Breast epithelium (tissue), 4 donors: Measurements from ENCODE around the gene DGUOK. TPM values are rescaled to one million over a fixed set of nuclear protein-coding genes. Genes with fewer than 3 reads are reported as not detected.
"Not testable (repeated sequence)": the region's sequence is repeated elsewhere in the genome, so short reads cannot be mapped to it uniquely, and the experiment has no call there.

Experiments
- DNase-seq, 2 donors: peaks; one replicate each; pipeline ENCODE4 v3.0.0-alpha.2; 2019; ENCODE audit warnings: low spot score in 2 of 2
- H3K27ac ChIP-seq, 2 donors: fragments of 200-600 bp; sonication (generic) in 1 of 2; one replicate each; pipeline ENCODE4 v1.5.1; 2016 to 2019; ENCODE audit warnings: mild to moderate bottlenecking in 1 of 2
- H3K27me3 ChIP-seq, 2 donors: fragments of 200-600 bp; sonication (generic) in 1 of 2; one replicate each; pipeline versions ENCODE4 v1.5.1 to v1.6.0; 2017 to 2019; ENCODE audit warnings: control low read depth in 1 of 2, mild to moderate bottlenecking in 1 of 2
- H3K36me3 ChIP-seq: fragments of 200-600 bp; one replicate; pipeline ENCODE4 v1.5.1; 2019
- H3K4me1 ChIP-seq, 2 donors: fragments of 200-600 bp; sonication (generic); one replicate each; pipeline ENCODE4 v1.5.1; 2016 to 2019; ENCODE audit warnings: control low read depth in 1 of 2
- H3K4me3 ChIP-seq, 3 donors: fragments of 200-600 bp; sonication (generic); 1 replicate in 2 of 3; 2 replicates in 1 of 3; pipeline ENCODE4 v1.5.1; 2016 to 2019; ENCODE audit warnings: mild to moderate bottlenecking in 3 of 3, moderate library complexity in 2 of 3
- H3K9me3 ChIP-seq, 2 donors: fragments of 200-600 bp; sonication (generic) in 1 of 2; one replicate each; pipeline ENCODE4 v1.5.1; 2016 to 2019; ENCODE audit warnings: control low read depth in 1 of 2
- POLR2A ChIP-seq: fragments of 450-650 bp; IDR thresholded peaks from one replicate; pipeline ENCODE4 v1.6.1; 2016; ENCODE audit warnings: antibody characterized with exemption, mild to moderate bottlenecking, moderate library complexity
- POLR2AphosphoS5 ChIP-seq, 3 donors: sonication (generic); formaldehyde crosslinking; IDR thresholded peaks; one replicate each; pipeline ENCODE4 v1.6.1; 2017; ENCODE audit warnings: antibody characterized with exemption in 3 of 3
- intact Hi-C: fragments of 100-400 bp; cut with DNase I; formaldehyde crosslinking; loops from one replicate; pipeline ENCODE4 v1.15.1; 2023; ENCODE audit warnings: low total_unique reads
- total RNA-seq, 3 donors: library from RNA; depleted of rRNA; stranded (reverse); fragments of >200 nt; gene quantifications; one replicate each; pipeline ENCODE4 v1.1.0, GENCODE V29; 2016
- TF ChIP-seq, protein P1 (sequence below), 3 donors: fragments of 450-650 bp; IDR thresholded peaks; one replicate each; pipeline ENCODE4 v1.5.1; 2016 to 2017; ENCODE audit warnings: antibody characterized with exemption in 3 of 3, mild to moderate bottlenecking in 3 of 3, moderate library complexity in 3 of 3

The DGUOK gene
- total RNA-seq, 3 donors from 2014 or later, result 35.4 to 45.7 (median 42.3) TPM

DNA sequence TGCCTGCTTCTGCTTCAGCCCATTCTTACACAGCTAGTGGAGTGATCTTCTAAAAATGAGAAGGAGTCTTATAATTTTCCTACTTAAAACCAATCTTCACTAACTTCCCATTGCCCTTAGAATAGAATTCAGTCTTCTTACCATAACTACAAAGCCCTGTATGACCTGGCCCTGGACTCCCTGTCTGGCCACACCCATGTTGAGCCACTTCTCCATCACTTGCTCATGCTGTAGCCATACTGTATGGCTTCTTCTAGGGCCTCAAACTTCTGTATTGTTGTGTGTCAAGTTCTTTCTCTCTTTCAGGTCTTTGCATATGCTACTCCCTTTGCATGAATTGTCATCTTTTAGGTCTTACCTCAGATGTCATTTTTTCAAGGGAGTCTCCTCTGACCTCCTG lies 11.2 kb downstream of the DGUOK start:
- Histone ChIP-seq H3K4me3 (no peak overlapping the region), H3K4me1 (no peaks in the 10 kb centered on the region), H3K27ac (no peak overlapping the region), H3K36me3 (no peaks in the 10 kb centered on the region), H3K27me3 (no peaks in the 10 kb centered on the region), H3K9me3 (no peaks in the 10 kb centered on the region)
- no peak for DNase-seq
- no peak for TF ChIP-seq POLR2A
- TF ChIP-seq, protein P1, sequence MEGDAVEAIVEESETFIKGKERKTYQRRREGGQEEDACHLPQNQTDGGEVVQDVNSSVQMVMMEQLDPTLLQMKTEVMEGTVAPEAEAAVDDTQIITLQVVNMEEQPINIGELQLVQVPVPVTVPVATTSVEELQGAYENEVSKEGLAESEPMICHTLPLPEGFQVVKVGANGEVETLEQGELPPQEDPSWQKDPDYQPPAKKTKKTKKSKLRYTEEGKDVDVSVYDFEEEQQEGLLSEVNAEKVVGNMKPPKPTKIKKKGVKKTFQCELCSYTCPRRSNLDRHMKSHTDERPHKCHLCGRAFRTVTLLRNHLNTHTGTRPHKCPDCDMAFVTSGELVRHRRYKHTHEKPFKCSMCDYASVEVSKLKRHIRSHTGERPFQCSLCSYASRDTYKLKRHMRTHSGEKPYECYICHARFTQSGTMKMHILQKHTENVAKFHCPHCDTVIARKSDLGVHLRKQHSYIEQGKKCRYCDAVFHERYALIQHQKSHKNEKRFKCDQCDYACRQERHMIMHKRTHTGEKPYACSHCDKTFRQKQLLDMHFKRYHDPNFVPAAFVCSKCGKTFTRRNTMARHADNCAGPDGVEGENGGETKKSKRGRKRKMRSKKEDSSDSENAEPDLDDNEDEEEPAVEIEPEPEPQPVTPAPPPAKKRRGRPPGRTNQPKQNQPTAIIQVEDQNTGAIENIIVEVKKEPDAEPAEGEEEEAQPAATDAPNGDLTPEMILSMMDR (IDR thresholded peaks at IDR 0.05), result no peak
- no peak for TF ChIP-seq POLR2AphosphoS5 (IDR thresholded peaks at IDR 0.05)
- intact Hi-C loops, result no loop called here

GRCh38 chr2:73938718-73939352 lies 12.2 kb downstream of the DGUOK start:
- intact Hi-C loops, result no loop called here
- H3K9me3 ChIP-seq, result no peaks in the 10 kb centered on the region
- H3K36me3 ChIP-seq, result no peaks in the 10 kb centered on the region
- H3K4me3 ChIP-seq, result no peak overlapping the region
- H3K4me1 ChIP-seq, result no peaks in the 10 kb centered on the region
- TF ChIP-seq, protein P1 (IDR thresholded peaks at IDR 0.05), result no peak
- TF ChIP-seq POLR2A (no peak), POLR2AphosphoS5 (IDR thresholded peaks at IDR 0.05) (no peak)
- no peaks in the 10 kb centered on the region for H3K27me3 ChIP-seq
- peak overlapping the region in 1 of 2 donors; percentile 10 for H3K27ac ChIP-seq
- DNase-seq, result no peak

DNA sequence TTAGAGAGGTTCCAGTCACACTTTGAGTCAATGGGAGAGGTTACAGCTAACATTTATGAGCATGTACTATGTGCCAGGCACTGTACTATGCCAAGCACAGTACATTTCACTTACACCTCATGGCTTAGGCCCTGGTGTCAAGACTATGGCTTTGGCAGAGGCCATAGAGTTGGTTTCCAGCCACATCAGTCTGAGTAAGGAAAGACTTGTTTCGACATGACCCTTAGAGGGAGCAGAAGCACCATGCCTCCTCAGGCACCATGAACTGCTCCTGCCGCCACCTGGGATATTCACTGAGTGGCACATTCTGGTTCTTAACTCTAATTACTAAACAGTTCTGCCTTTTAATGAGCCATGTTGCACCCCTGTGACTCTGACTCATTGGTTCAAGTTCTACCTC lies 12.7 kb downstream of the DGUOK start:
- Histone ChIP-seq H3K27me3 (no peaks in the 10 kb centered on the region), H3K36me3 (no peaks in the 10 kb centered on the region), H3K4me3 (no peak overlapping the region), H3K27ac (peak overlapping the region in 1 of 2 donors; percentile 15), H3K4me1 (no peaks in the 10 kb centered on the region), H3K9me3 (no peaks in the 10 kb centered on the region)
- intact Hi-C loops, result no loop called here
- DNase-seq, result no peak
- TF ChIP-seq POLR2AphosphoS5 (IDR thresholded peaks at IDR 0.05) (no peak), POLR2A (no peak)
- TF ChIP-seq, protein P1 (IDR thresholded peaks at IDR 0.05), result no peak

DNA sequence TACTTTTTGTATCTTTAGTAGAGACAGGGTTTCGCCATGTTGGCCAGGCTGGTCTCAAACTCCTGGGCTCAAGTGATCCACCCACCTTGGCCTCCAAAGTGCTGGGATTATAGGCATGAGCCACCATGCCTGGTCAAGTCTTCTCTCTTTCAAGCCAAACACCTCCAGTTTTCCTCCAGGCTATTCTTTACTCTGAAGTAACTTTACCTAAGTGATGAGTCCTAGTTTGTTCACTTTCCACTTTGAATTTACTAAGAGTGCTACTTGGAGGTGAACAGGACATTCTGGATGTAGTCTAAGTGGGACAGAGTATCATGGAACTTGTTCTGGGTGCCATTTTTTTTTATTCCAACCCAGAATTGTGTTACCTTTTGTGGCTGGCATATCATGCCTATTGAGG lies 13.4 kb downstream of the DGUOK start:
- H3K9me3 ChIP-seq, H3K27me3 ChIP-seq, intact Hi-C loops, H3K4me1 ChIP-seq, H3K27ac ChIP-seq, DNase-seq, H3K36me3 ChIP-seq, H3K4me3 ChIP-seq: not testable (repeated sequence)

DNA sequence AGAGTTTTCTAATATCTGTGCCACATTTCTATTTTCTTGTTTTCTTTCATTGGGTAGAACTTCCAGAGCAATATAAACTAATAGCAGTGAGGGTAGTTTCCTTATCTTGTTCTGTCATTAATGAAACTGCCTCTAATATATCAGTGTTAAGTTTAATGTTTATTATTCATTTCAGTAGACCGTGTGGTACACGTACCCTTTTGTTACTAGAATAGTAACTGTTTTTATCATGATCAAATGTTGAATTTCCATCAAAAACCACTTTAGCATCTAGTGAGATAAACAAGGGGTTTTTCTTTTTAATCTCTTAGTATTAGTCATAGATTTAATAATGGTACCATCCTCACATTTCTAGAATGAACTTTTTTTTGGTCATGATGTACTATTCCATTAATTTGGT lies 16.0 kb downstream of the DGUOK start:
- Histone ChIP-seq H3K36me3 (no peaks in the 10 kb centered on the region), H3K27me3 (no peaks in the 10 kb centered on the region), H3K4me3 (no peak overlapping the region), H3K4me1 (no peaks in the 10 kb centered on the region), H3K9me3 (no peaks in the 10 kb centered on the region), H3K27ac (no peak overlapping the region)
- TF ChIP-seq POLR2A (no peak), POLR2AphosphoS5 (IDR thresholded peaks at IDR 0.05) (no peak)
- TF ChIP-seq, protein P1 (IDR thresholded peaks at IDR 0.05), result no peak
- no peak for DNase-seq
- intact Hi-C loops, result no loop called here

DNA sequence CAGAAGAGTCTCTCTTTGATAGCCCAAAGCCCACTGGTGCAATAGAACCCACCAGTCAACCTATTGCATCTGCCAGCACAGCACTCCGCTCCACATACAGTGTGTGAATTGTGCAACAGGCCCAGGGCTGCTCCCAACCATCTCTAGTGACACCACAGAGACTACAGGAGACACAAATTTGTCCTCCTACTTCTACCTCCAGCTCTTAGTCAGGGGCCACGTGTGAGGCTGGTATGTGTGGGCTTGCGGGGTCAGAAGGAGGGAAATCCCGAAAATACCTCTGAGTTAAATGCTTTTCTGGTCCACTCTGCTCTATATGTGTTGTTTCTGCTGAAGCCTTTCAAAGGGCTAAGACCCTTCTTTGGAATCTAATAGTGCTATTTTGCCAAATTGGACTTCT lies 18.0 kb downstream of the DGUOK start:
- Histone ChIP-seq H3K27me3 (no peaks in the 10 kb centered on the region), H3K27ac (no peak overlapping the region), H3K4me3 (no peak overlapping the region), H3K9me3 (no peaks in the 10 kb centered on the region), H3K36me3 (no peaks in the 10 kb centered on the region), H3K4me1 (no peaks in the 10 kb centered on the region)
- TF ChIP-seq POLR2AphosphoS5 (IDR thresholded peaks at IDR 0.05) (no peak), POLR2A (no peak)
- TF ChIP-seq, protein P1 (IDR thresholded peaks at IDR 0.05), result no peak
- DNase-seq, result no peak
- intact Hi-C loops, result no loop called here
